ENCODE results near the gene TANC1.

Gene TANC1

DNA sequence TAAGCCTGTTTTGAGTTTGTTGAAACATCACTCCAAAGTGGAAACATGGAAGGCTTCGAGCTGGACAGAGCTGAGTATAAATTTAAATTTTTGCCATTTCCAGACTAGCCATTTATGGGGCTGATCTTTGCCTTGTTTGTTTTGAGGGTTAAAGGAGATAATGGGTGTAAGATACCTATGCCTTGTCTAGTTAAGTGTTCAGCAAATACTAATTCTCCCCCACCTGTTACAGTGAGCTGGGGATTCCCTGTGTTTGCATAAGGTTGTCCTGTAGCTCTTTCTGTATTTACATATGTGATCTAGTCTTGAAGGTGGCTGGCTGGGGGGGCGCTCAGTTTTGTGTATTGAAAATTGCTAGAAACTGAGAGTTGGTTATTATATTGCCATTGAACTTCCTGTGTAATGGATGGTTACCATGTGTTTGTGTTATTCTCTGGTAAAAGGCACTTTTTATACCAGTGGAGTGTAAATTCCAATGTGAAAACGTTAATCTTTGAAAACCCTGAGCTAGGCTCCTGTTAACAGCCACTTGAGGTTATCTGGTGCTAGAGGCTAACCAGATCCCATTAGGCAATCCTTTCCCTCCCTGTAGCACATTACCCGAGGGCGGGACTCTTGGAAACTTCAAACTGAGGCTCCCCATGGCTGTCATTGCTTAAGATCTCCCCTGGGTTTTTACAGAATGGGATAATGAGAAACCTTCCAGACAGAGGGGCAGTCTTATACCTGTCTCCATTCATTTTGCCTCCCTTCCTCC is 26.7 kb downstream of the TANC1 start:
- DNase-seq (ENCODE audit: low spot score) = no peak

DNA sequence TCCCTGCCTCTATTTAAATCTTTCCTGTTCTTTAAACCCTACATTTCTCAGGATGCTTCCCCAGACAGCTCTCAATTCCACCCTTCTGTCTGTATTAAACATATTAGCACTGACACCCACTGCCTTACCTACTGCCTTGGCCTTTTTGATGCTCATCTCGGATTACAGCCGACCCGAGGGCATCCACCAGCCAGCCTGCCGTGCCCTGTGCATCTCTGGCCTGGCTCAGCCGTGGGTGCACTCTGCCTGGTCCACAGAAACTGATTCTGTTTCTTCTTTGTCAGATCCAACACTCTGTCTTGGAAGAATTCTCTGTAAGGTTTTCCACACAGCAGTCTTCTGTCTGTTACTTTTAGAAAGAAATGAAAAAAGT is 27.2 kb downstream of the TANC1 start:
- DNase-seq (ENCODE audit: low spot score) = no peak

GRCh38 chr2:158996378-158996993 is 28.0 kb downstream of the TANC1 start:
- no peak for DNase-seq (ENCODE audit: low spot score)

GRCh38 chr2:158997037-158997790 is 28.8 kb downstream of the TANC1 start:
- DNase-seq (ENCODE audit: low spot score) = no peak

- peak; percentile 91 for DNase-seq (ENCODE audit: low spot score)
Observed at GRCh38 chr2:158998551-158999248, 30.3 kb downstream of the TANC1 start.

- peak; percentile 82 for DNase-seq (ENCODE audit: low spot score)
Observed at GRCh38 chr2:158999458-158999857, 31.0 kb downstream of the TANC1 start.

DNA sequence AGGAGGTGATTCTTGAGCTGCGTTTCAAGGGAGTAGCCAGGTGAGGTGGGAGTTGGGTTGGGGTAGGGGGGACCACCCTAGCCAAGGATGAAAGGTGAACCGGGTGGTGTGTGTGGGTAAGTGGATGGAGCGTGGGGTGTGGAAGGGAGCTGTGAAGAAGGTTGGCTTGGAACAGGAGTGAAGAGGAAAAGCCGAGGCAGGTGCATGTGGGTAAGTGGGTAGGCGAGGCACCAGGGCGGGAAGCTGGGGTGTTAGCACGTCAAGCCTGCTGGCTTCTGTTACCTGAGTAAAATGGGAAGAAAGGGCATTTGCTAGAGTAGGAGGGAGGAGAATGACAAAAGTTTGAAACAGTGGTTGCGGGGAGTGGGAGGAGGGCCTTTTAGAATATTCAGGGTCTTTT is 31.6 kb downstream of the TANC1 start:
- DNase-seq (ENCODE audit: low spot score) = no peak

DNA sequence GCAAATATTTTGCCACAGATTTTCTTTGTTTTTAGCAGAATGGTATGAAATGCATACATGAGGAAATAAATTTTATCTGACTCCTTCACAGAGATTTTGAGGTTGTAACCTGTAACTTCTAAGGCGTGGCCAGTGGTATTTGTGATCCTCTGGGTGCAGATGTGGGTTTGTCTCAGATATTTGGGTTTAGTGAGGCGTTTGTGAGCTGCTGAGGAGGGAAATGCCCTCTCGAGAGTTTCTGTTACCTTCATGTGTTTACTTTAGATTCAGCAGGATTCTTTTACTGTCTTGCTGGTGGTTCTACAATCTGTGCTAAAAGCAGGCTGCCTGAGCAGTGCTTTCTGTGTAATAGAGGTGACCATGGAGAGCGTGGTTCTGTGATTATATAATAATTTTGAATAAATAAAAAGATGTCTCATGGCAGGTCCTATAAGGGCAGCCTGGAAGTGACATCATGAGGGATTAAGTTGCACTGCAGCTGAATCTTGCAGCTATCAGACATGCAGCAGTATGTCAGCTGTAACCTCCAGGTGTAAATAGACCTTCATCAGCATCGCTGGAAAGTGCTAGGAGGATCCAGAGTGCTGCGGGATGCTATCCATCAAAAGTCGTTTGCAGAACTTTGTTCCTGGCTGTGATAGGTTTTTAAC is 34.1 kb downstream of the TANC1 start:
- DNase-seq (ENCODE audit: low spot score) = no peak

GRCh38 chr2:159003555-159003954 is 35.1 kb downstream of the TANC1 start:
- no peak for DNase-seq (ENCODE audit: low spot score)

GRCh38 chr2:159004849-159005248 is 36.4 kb downstream of the TANC1 start:
- no peak for DNase-seq (ENCODE audit: low spot score)

- no peak for DNase-seq (ENCODE audit: low spot score)
Observed at GRCh38 chr2:159009940-159010339, 41.5 kb downstream of the TANC1 start.

DNA sequence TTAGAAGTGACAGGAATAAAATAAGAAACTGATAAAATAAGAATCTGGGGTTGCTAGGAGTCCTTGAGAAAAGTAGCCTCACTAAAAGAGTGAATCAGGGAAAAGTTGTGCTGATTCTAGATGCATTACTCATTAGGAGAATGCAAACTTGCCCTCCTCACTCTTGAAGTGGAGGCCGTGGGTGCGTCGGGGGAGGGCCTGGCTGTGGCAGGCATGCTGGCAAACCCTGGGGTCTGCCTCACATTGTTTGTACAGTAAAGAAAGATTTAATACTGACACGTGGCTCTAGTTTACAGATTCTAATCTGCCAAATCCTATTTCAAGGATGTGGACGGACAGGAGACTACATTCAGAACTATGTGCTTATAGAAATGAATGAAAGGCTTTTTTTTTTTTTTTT is 41.9 kb downstream of the TANC1 start:
- DNase-seq (ENCODE audit: low spot score) = no peak

DNA sequence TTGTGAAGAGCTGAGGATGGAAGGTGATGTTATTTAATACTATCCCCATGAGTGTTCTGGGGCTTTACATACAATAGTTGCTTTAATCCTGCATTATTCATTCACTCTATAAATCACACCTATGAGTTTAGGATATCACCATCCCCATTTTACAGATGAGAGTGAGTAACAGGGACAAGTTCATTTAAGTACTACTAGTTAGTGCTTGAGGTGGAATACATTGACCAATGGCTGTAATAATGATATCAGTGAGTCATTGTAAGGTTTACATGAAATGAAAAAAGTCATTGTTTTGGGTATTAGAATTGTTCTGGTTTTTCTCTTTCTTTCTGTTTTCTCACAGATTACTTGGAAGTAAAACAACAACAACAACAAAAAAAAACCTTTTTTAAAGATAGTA is 42.5 kb downstream of the TANC1 start:
- DNase-seq (ENCODE audit: low spot score) = no peak

GRCh38 chr2:159012142-159012541 is 43.7 kb downstream of the TANC1 start:
- DNase-seq (ENCODE audit: low spot score) = no peak

DNA sequence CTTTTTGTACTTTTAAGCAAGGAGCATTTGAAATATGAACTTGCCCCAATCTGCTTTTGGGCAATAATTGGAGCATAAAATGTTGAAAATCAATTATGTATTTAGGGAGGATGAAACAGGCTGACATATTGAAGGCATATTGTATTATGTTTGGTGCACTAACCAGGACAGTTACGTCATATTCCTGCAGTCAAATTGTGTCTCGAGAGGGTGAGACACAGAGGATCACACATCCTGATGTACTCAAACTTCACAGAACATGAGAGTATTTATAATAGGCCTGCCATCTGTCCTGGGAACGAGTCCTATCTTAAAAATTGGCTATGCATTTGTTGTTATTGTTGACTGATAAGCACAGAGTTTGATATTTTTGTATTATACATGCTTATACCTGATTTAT is 44.7 kb downstream of the TANC1 start:
- no peak for DNase-seq (ENCODE audit: low spot score)

DNA sequence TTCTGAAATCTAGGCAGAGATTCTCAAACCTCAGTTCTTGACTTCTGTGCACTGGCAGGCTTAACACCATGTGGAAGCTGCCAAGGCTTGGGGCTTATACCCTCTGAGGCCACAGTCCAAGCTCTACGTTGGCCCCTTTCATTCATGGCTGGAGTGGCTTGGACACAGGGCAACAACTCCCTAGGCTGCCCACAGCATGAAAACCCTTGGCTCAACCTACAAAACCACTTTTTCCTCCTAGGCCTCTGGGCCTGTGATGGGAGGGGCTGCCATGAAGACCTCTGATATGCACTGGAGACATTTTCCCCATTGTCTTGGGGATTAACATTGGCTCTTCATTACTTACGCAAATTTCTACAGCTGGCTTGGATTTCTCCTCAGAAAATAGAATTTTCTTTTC is 46.7 kb downstream of the TANC1 start:
- no peak for DNase-seq (ENCODE audit: low spot score)

GRCh38 chr2:159015823-159016222 is 47.4 kb downstream of the TANC1 start:
- no peak for DNase-seq (ENCODE audit: low spot score)

DNA sequence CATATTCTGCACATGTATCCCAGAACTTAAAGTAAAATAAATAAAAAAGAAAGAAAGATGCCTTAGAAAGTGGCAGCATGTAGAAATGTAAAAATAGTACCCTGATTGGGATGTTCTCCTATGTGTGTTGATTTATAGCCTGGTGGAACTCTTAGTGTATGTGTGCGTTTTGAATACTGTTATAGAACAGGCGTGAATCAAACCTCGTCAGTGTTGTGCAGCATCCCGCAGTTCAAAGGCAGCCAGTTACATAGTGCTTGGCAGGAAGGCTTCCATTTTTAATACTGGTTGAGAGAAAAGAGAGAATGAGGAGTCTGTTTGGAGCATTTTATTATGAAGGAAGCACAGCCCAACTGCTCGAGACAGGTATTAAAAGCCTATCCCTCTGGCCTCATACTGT is 49.4 kb downstream of the TANC1 start:
- DNase-seq (ENCODE audit: low spot score) = no peak

- no peak for DNase-seq (ENCODE audit: low spot score)
Observed at GRCh38 chr2:159019021-159019420, 50.6 kb downstream of the TANC1 start.

DNA sequence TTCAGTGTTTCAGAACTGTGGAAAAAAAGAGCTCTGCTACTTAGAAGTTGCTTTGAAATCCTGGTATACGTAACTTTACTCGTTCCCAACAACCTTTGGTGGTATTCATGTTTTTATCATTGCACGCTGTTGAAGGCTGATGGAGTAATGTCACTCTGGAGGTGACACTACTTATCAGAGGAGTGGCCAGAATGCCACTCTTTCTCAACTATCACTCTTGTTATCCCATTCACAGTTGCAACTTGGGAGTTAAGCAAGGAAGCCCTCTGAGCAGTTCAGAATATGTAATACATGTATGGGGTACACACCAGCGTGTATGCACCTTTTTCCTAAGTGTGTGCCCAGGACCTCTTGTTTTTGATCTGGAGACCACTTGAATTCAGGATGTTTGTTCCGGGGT is 53.6 kb downstream of the TANC1 start:
- no peak for DNase-seq (ENCODE audit: low spot score)

DNA sequence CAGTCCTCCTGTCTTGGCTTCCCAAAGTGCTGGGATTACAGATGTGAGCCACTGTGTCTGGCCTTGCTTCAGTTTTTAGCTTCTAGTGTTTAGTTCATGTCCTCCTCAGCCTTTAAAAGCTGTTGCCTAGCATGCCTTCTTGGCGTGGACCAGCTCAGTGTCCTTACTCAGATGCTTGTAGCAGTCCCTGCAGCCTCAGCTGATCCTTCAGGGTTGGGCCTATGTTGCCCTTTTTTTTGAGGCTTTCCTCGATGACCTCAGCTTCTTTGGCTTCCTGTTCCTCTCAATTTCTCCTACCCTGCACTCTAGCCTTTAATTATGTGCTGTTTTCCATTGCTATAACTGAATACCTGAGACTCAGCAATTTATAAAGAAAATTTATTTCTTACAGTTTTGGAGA is 57.7 kb downstream of the TANC1 start:
- DNase-seq (ENCODE audit: low spot score) = no peak

- DNase-seq (ENCODE audit: low spot score) = no peak
Observed at GRCh38 chr2:159028776-159029175, 60.3 kb downstream of the TANC1 start.

All from pons (tissue), 1 donor.